Sigmoid colon (tissue), 7 donors: Measurements from ENCODE around the gene PRTG. TPM values are rescaled to one million over a fixed set of nuclear protein-coding genes. Genes with fewer than 3 reads are reported as not detected.
"Not testable (repeated sequence)": the region's sequence is repeated elsewhere in the genome, so short reads cannot be mapped to it uniquely, and the experiment has no call there.

ENCODE experiments used
- DNase-seq: peaks from one replicate; pipeline ENCODE4 v3.0.0-alpha.2; 2019
- H3K27ac ChIP-seq, 4 donors: fragments of 200-600 bp; sonication (generic); one replicate each; pipeline ENCODE4 v1.5.1; 2016 to 2019; ENCODE audit warnings: mild to moderate bottlenecking in 1 of 4
- H3K27me3 ChIP-seq, 3 donors: fragments of 200-600 bp; sonication (generic); one replicate each; pipeline ENCODE4 v1.5.1; 2019; ENCODE audit warnings: mild to moderate bottlenecking in 1 of 3
- H3K36me3 ChIP-seq, 4 donors: fragments of 200-600 bp; sonication (generic); one replicate each; pipeline ENCODE4 v1.5.1; 2016 to 2019
- H3K4me1 ChIP-seq, 4 donors: fragments of 200-600 bp; sonication (generic); one replicate each; pipeline ENCODE4 v1.5.1; 2017 to 2019
- H3K4me3 ChIP-seq, 4 donors: fragments of 200-600 bp; sonication (generic); one replicate each; pipeline ENCODE4 v1.5.1; 2017 to 2019; ENCODE audit warnings: mild to moderate bottlenecking in 2 of 4, moderate library complexity in 1 of 4
- H3K9me3 ChIP-seq, 4 donors: fragments of 200-600 bp in 3 of 4; sonication (generic) in 3 of 4; one replicate each; pipeline versions ENCODE4 v1.5.1 to v1.6.1; 2013 to 2019
- CTCF ChIP-seq, 4 experiments: fragments of 450-650 bp in 3 of 4; fragments of 200-600 bp in 1 of 4; IDR thresholded peaks; one replicate each; pipeline ENCODE4 v1.5.1; 2016 to 2019; ENCODE audit warnings: antibody characterized with exemption in 4 of 4, mild to moderate bottlenecking in 3 of 4, moderate library complexity in 2 of 4
- EP300 ChIP-seq, 4 donors: sonication (generic); formaldehyde crosslinking; IDR thresholded peaks; one replicate each; pipeline ENCODE4 v1.6.1; 2017; ENCODE audit warnings: antibody characterized with exemption in 4 of 4
- POLR2A ChIP-seq, 2 donors: fragments of 450-650 bp; IDR thresholded peaks; one replicate each; pipeline ENCODE4 v1.6.1; 2016; ENCODE audit warnings: antibody characterized with exemption in 2 of 2, mild to moderate bottlenecking in 2 of 2, moderate library complexity in 2 of 2
- POLR2AphosphoS5 ChIP-seq, 4 donors: sonication (generic); formaldehyde crosslinking; IDR thresholded peaks; one replicate each; pipeline ENCODE4 v1.6.1; 2017; ENCODE audit warnings: antibody characterized with exemption in 4 of 4
- WGBS, 2 donors: extraction: QIAGEN DNeasy Blood & Tissue Kit; methylation state at CpG; one replicate each; pipeline ENCODE4 v1.1.7; 2013; 5-methylcytosine and 5-hydroxymethylcytosine counted together
- intact Hi-C: fragments of 100-400 bp; cut with DNase I; formaldehyde crosslinking; loops from one replicate; pipeline ENCODE4 v1.15.1; 2023
- polyA plus RNA-seq, 3 donors: library from polyadenylated mRNA; stranded (reverse); fragments of 200-250 nt; gene quantifications; one replicate each; pipeline ENCODE4 v1.2.3, GENCODE V29; 2013
- total RNA-seq, 4 donors: library from RNA; depleted of rRNA; stranded (reverse); fragments of >200 nt; gene quantifications; one replicate each; pipeline ENCODE4 v1.1.0, GENCODE V29; 2016
- donor health status: healthy with polysubstance abuse.
- donor health status: Bipolar disorder and iron deficiency.
- donor health status: healthy.

PRTG gene
- total and polyA plus RNA-seq, 7 donors = 0.42 to 5.3 (median 2.1) TPM; not detected in 2

DNA sequence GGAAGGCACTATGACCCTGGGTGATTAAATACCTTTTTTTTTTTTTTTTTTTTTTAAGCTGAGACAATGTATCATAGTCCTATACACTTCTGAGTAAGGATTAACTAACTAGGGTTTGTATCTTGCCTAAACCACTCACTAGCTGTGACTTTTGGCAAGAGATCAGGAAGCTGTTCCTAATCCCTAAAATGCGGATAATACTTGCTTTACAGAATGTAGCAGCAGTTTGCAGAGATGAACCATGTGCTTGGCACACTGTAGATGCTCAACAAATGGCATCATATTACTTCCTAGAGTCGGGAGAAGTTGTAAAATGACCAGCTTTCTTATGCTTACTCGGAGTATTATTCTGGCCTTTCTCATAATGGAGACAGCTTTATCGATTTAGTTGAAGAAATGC is 129.2 kb downstream of the PRTG start:
- WGBS, 2 donors = 78 to 85% methylated on average over 4 of the region's 4 CpGs
- no peak overlapping the region for H3K4me3 ChIP-seq
- H3K27me3 ChIP-seq = no peaks in the 10 kb centered on the region
- DNase-seq = no peak
- no peak overlapping the region for H3K27ac ChIP-seq
- no peaks in the 10 kb centered on the region for H3K36me3 ChIP-seq
- no peak for TF ChIP-seq EP300 (IDR thresholded peaks at IDR 0.05)
- no peak for TF ChIP-seq POLR2A (IDR thresholded peaks at IDR 0.05)
- TF ChIP-seq CTCF (IDR thresholded peaks at IDR 0.05) = no peak
- TF ChIP-seq POLR2AphosphoS5 (IDR thresholded peaks at IDR 0.05) = no peak
- no peaks in the 10 kb centered on the region for H3K9me3 ChIP-seq
- no peaks in the 10 kb centered on the region for H3K4me1 ChIP-seq
- intact Hi-C loops = no loop called here

DNA sequence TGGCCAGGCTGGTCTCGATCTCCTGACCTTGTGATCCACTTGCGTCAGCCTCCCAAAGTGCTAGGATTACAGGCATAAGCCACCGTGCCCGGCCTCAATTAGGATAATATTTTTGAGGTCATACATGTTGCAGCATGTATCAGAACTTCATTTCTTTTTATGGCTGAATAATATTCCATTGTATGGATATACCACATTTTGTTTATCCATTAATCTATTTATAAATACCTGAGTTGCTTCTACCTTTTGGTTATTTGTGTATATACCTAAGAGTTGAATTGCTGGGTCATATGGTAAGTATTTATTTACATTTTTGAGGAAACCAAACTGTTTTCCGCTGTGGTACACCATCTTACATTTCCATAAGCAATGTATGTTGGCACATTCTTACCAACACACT is 136.7 kb downstream of the PRTG start:
- H3K4me1 ChIP-seq = no peaks in the 10 kb centered on the region
- peaks cover 0 to 3% (median 0%) of the 10 kb centered on the region in 4 donors for H3K9me3 ChIP-seq
- no peaks in the 10 kb centered on the region for H3K36me3 ChIP-seq
- H3K27ac ChIP-seq = no peak overlapping the region
- no peak overlapping the region for H3K4me3 ChIP-seq
- intact Hi-C loops = no loop called here
- no peak for DNase-seq
- H3K27me3 ChIP-seq = no peaks in the 10 kb centered on the region
- no peak for TF ChIP-seq EP300 (IDR thresholded peaks at IDR 0.05)
- no peak for TF ChIP-seq CTCF (IDR thresholded peaks at IDR 0.05)
- TF ChIP-seq POLR2AphosphoS5 (IDR thresholded peaks at IDR 0.05) = no peak
- TF ChIP-seq POLR2A (IDR thresholded peaks at IDR 0.05) = no peak
- 91 to 94% methylated on average over 5 of the region's 5 CpGs for WGBS, 2 donors

DNA sequence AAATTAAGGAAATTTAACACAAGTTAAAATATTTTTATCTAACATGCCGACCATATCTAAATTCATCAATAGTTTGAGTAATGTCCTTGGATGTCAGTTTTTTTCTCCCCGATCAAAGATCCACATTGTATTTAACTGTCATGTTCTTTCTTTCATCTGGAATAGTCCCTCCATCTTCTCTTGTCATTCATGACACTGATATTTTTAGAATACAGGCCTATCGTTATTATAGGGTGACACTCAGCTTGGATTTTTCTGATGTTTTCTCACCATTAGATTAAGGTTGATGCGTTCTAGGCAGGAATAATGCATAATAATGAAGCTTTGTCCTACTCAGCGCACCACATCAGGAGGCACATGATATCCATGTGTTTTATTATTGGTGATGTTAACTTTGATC is 141.6 kb downstream of the PRTG start:
- TF ChIP-seq EP300 (IDR thresholded peaks at IDR 0.05) (no peak), CTCF (IDR thresholded peaks at IDR 0.05) (no peak), POLR2AphosphoS5 (IDR thresholded peaks at IDR 0.05) (no peak), POLR2A (IDR thresholded peaks at IDR 0.05) (no peak)
- Histone ChIP-seq H3K27ac (no peak overlapping the region), H3K4me3 (no peak overlapping the region), H3K9me3 (peaks cover 0 to 2% (median 0%) of the 10 kb centered on the region in 4 donors), H3K36me3 (no peaks in the 10 kb centered on the region), H3K27me3 (no peaks in the 10 kb centered on the region), H3K4me1 (no peaks in the 10 kb centered on the region)
- intact Hi-C loops = no loop called here
- DNase-seq = no peak
- 93 to 94% methylated on average over 5 of the region's 5 CpGs for WGBS, 2 donors

DNA sequence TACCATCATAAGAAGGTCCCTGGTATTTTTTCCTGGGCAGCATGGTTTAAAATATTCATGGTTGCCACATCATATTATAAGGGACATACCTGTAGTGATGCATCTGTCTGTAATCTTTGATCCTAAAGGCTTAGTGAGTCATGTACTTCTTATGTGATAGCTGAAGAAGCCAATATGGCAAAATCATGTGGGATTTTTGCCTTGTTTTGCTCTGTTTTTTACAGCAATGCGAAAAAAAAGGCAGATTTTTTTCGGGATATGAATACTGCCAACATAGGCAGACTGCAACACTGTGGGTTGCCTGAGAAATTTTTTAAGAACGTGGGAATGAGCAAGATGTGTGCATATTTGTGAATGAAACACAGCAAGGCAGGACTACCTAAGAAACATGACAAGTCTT is 143.5 kb downstream of the PRTG start:
- WGBS, 2 donors = 87 to 91% methylated on average over 3 of the region's 3 CpGs
- H3K27ac ChIP-seq = no peak overlapping the region
- H3K36me3 ChIP-seq = no peaks in the 10 kb centered on the region
- no peak for DNase-seq
- TF ChIP-seq EP300 (IDR thresholded peaks at IDR 0.05) = no peak
- TF ChIP-seq POLR2AphosphoS5 (IDR thresholded peaks at IDR 0.05) = no peak
- no peak for TF ChIP-seq CTCF (IDR thresholded peaks at IDR 0.05)
- no peak for TF ChIP-seq POLR2A (IDR thresholded peaks at IDR 0.05)
- intact Hi-C loops = no loop called here
- H3K4me3 ChIP-seq = no peak overlapping the region
- H3K9me3 ChIP-seq = no peaks in the 10 kb centered on the region
- H3K27me3 ChIP-seq = no peaks in the 10 kb centered on the region
- H3K4me1 ChIP-seq = no peaks in the 10 kb centered on the region

- H3K4me1 ChIP-seq, DNase-seq, H3K9me3 ChIP-seq, H3K27me3 ChIP-seq, H3K27ac ChIP-seq, H3K4me3 ChIP-seq, H3K36me3 ChIP-seq: not testable (repeated sequence)
- WGBS, 2 donors = 94 to 98% methylated on average over 1 of the region's 1 CpG
- intact Hi-C loops = loop anchor here (5.0 kb wide), 1 partner anchor 386 kb away; no protein-coding TSS in a partner anchor
These were observed 149.9 kb downstream of the PRTG start for GRCh38 chr15:55593019-55593418.
